ENCODE results near the gene ARSA.
"Not testable (repeated sequence)": the region's sequence is repeated elsewhere in the genome, so short reads cannot be mapped to it uniquely, and the experiment has no call there.

Gene ARSA

GRCh38 chr22:50627642-50628542 is at the start of gene ARSA:
ARSA (minus strand) TSS chr22:50628152; CDS start chr22:50627779, 373 bp downstream.
- DNase-seq: peak; percentile 4

- no peak for DNase-seq
These were observed 48.9 kb upstream of the ARSA start for GRCh38 chr22:50676661-50677492.

GRCh38 chr22:50676180-50676636 is 48.3 kb upstream of the ARSA start:
- DNase-seq: no peak

- DNase-seq: no peak
These were observed 47.7 kb upstream of the ARSA start for GRCh38 chr22:50675553-50676179.

DNA sequence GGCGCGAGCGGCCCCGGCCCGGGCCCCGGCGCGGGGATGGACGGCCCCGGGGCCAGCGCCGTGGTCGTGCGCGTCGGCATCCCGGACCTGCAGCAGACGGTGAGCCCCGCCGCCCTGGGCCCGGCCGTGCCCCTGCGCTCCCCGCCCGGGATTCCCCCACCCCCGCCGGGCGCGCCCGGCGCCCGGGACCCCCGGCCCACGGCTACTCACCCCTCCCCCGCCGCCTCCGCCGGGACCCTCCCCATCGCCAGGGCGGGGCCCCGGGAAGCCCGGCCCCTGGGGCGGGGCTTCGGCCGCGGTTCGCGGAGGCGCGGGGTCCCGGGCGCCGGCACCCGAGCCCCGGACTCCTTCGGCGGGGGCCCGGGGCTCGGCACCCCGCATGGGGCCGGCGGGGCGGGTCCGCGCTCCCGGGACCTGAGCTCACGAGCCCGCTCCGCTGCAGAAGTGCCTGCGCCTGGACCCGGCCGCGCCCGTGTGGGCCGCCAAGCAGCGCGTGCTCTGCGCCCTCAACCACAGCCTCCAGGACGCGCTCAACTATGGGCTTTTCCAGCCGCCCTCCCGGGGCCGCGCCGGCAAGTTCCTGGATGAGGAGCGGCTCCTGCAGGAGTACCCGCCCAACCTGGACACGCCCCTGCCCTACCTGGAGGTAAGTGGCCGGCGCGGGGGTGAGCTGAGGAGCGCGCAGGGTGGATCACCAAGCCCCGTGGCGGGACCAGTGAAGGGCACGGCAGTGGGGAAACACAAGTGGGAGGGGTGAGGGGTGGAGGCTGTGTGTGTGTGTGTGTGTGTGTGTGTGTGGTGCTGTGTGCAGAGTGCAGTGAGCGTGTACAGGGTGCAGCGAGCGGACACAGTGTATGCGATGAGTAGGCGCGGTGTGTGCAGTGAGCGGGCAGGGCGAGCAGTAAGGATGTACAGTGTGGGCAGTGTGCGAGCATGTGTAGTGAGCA is 46.9 kb upstream of the ARSA start:
- no peak for DNase-seq

DNA sequence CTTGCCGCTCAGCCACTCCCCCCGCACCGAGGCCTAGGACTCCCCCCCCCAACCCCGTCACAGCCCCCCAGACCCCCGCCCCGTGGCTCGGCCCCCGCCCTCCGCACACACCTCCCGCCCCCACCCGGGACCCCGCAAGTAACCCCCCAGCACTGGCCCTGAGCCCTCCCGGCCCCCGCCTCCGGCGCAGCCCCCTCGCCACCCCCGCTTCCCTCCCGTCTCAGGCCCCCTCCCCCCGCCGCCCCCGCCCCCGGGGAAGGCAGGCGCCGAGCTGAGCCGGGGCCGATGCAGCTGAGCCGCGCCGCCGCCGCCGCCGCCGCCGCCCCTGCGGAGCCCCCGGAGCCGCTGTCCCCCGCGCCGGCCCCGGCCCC is 46.2 kb upstream of the ARSA start:
- DNase-seq: no peak

- no peak for DNase-seq
These were observed 45.5 kb upstream of the ARSA start for GRCh38 chr22:50673231-50674129.

- no peak for DNase-seq
These were observed 44.7 kb upstream of the ARSA start, which contains the start of gene SHANK3 for GRCh38 chr22:50672471-50673230. SHANK3 (plus strand) TSS chr22:50672823.

DNA sequence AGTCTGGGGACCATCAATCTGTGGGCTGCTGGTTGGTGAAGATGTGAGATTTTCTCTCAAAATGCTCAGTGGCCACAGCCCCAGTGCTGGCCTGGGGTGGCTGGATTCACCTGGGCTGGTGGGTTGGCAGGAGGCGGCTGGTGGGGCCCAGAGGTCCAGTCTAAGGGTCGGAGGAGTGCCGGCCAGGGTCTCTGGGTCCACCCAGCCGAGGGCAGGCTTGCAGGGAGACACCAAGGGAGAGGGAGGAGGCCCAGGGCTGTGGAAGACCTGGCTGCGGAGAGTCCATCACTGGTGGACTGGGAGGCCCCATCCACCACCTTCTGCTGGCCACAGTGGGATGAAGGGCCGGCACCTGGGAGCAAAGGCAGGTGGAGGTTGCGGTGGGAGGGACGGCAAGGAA is 44.1 kb upstream of the ARSA start:
- DNase-seq: no peak

GRCh38 chr22:50671641-50672040 is 43.7 kb upstream of the ARSA start:
- no peak for DNase-seq

DNA sequence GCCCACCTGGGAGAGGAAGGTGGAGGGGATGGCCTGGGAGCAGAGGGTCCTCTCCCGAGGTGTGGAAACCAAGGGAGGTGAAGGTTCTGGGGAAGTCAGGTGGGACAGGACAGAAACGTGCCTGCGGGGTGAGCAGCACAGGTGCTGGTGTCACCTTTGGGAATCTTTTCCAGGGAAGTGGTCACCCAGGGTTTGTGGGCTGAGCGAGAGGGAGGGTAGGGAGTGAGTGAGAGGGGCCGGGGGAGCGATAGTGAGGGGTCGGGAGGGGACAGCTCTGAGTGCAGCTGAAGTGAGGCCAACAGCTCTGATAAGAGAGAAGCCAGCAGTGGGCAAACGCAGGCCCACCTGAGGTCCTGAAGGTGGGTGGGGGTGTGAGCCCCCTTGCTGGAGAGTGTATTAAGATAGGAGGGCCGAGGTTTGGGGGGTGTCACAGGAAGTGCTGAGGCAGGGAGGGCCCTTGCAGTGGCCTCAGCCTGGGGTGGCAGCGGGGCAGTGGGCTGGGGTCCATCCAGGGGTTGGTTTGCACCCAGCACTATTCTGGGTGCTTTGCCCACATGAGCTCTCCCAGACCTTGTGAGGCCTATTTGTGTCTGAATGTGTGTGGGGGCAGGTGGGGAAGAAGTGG is 43.1 kb upstream of the ARSA start:
- DNase-seq: no peak

DNA sequence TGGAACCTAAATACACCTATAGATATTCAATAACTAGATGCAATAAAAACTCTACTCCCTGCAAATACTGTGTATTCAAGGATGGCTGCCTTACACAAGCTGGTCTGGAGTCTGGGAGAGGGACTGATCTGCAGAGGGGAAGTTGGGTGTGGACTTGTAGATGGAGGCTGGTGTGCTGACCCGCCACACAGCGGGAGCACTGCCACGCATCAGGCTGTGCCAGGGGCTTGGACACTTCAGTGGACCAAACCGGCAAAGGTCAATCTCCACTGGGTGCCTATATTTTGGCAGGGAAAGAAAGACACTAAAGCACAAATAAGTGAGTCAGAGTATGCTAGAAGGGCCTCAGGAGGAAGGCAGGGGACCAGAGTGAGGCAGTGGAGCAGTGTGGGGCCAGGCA is 42.6 kb upstream of the ARSA start:
- no peak for DNase-seq

DNA sequence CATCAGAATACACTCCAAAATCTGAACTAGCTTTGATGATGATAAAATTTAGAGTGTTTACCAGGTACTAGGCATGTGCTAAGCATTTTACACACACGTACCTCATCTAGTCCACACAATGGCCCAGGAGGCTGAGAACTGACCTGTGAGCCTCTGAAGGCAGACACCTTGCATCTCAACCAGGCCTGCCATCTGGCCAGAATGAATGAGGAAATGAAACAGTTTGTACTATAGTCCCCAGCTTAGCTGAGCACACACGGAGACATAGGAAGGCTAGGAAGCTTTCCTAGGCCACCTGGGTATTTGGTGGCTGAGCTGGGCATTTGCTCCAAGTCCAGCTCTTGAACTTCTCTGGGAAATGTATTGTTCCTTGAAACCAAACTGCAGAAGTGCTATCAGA is 37.8 kb upstream of the ARSA start:
- no peak for DNase-seq

DNA sequence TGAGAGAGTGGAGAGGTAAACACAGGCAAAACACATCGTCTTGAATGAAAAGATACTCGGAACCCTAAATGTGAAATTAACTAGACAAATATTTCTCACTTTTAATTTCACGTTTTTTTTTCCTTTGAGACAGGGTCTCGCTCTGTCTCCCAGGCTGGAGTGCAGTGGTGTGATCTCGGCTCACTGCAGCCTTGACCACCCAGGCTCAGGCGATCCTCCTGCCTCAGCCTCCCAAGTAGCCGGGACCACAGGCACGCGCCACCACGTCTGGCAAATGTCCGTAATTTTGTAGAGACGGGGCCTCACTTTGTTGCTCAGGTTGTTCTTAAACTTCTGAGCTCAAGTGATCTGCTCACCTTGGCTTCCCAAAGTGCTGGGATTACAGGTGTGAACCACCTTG is 37.3 kb upstream of the ARSA start:
- DNase-seq: no peak

GRCh38 chr22:50660306-50660705 is 32.4 kb upstream of the ARSA start:
- no peak for DNase-seq

DNA sequence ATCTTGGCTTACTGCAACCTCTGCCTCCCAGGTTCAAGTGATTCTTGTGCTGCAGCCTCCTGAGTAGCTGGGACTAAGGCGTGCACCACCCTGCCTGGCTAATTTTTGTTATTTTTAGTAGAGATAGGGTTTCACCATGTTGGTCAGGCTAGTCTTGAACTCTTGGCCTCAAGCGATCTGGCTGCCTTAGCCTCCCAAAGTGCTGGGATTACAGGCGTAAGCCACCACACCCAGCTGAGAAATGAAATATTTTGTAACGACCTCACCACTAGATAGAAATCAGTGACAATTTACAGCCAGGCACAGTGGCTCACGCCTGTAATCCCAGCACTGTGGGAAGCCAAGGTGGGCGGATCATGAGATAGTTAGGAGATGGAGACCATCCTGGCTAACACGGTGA is 31.8 kb upstream of the ARSA start:
- DNase-seq: not testable (repeated sequence)

DNA sequence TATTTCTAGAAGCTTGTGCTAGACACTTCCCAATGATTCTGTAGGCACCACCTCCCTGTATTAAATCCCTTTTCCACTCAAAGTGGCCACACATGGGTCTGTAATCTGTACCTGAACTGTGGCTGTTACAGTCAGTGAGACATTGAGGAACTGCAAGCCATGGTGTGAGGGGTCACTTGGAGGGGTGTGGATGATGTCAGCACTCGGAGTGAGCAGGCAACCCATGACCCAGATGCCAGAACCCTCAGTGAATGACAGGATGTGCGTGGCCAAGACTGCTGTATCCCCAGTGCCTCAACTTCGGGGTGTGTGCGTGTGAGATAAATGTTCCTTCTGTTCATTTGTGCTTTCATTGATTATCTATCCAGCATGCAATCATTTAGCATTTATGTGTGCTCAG is 30.0 kb upstream of the ARSA start:
- no peak for DNase-seq

- DNase-seq: no peak
These were observed 28.4 kb upstream of the ARSA start for GRCh38 chr22:50656122-50657070.

GRCh38 chr22:50654664-50655063 is 26.7 kb upstream of the ARSA start:
- DNase-seq: not testable (repeated sequence)

Measured in NCI-H524 treated with DMSO at 0.1 percent for 48 hours (cell line).